Gastroesophageal sphincter (tissue), 4 donors: Measurements from ENCODE around the gene ANXA5. TPM values are rescaled to one million over a fixed set of nuclear protein-coding genes. Genes with fewer than 3 reads are reported as not detected.

Source experiments
- ATAC-seq: fragments of 150-250 bp; one replicate; pipeline ENCODE4 v1.9.1; 2016; ENCODE audit warnings: mild to moderate bottlenecking, moderate library complexity
- H3K27ac ChIP-seq, 4 donors: fragments of 200-600 bp; sonication (generic) in 3 of 4; 1 replicate in 3 of 4; 2 replicates in 1 of 4; pipeline ENCODE4 v1.5.1; 2016 to 2019
- H3K27me3 ChIP-seq: fragments of 200-600 bp; sonication (generic); one replicate; pipeline ENCODE4 v1.5.1; 2019
- H3K36me3 ChIP-seq, 2 donors: fragments of 200-600 bp; sonication (generic); one replicate each; pipeline ENCODE4 v1.5.1; 2019; ENCODE audit warnings: control low read depth in 1 of 2
- H3K4me1 ChIP-seq, 3 donors: fragments of 200-600 bp; sonication (generic); 1 replicate in 2 of 3; 2 replicates in 1 of 3; pipeline ENCODE4 v1.5.1; 2016 to 2019; ENCODE audit warnings: control low read depth in 2 of 3
- H3K4me3 ChIP-seq, 2 donors: fragments of 200-600 bp; sonication (generic); one replicate each; pipeline ENCODE4 v1.5.1; 2019; ENCODE audit warnings: mild to moderate bottlenecking in 1 of 2, moderate library complexity in 1 of 2
- H3K9me3 ChIP-seq, 3 donors: fragments of 200-600 bp; sonication (generic); one replicate each; pipeline ENCODE4 v1.5.1; 2017 to 2019; ENCODE audit warnings: control low read depth in 2 of 3
- CTCF ChIP-seq, 4 experiments: fragments of 200-600 bp in 2 of 4; fragments of 450-650 bp in 2 of 4; sonication (generic) in 1 of 4; IDR thresholded peaks; one replicate each; pipeline ENCODE4 v1.5.1; 2017 to 2019; ENCODE audit warnings: antibody characterized with exemption in 4 of 4, mild to moderate bottlenecking in 2 of 4, moderate library complexity in 2 of 4
- EP300 ChIP-seq: sonication (generic); formaldehyde crosslinking; IDR thresholded peaks from one replicate; pipeline ENCODE4 v1.6.1; 2017; ENCODE audit warnings: antibody characterized with exemption, mild to moderate bottlenecking
- POLR2A ChIP-seq, 2 donors: fragments of 450-650 bp; IDR thresholded peaks; one replicate each; pipeline ENCODE4 v1.6.1; 2017; ENCODE audit warnings: antibody characterized with exemption in 2 of 2, mild to moderate bottlenecking in 2 of 2, moderate library complexity in 1 of 2
- POLR2AphosphoS5 ChIP-seq: sonication (generic); formaldehyde crosslinking; IDR thresholded peaks from one replicate; pipeline ENCODE4 v1.6.1; 2017; ENCODE audit warnings: antibody characterized with exemption
- WGBS, 2 donors: methylation state at CpG; one replicate each; pipeline ENCODE4 v1.1.5; 2018; ENCODE audit warnings: low coverage in 1 of 2; 5-methylcytosine and 5-hydroxymethylcytosine counted together
- total RNA-seq, 4 donors: library from RNA; depleted of rRNA; stranded (reverse); fragments of >200 nt; gene quantifications; one replicate each; pipeline ENCODE4 v1.1.0, GENCODE V29; 2016

ANXA5 gene
- total RNA-seq, 4 donors from 2014 or later, result 235 to 412 (median 359) TPM

- no peak for ATAC-seq
- Histone ChIP-seq H3K36me3 (no peaks in the 10 kb centered on the region), H3K27ac (no peak overlapping the region), H3K9me3 (peaks cover 0 to under 1% (median 0%) of the 10 kb centered on the region in 3 donors), H3K4me1 (peaks cover 0 to 9% (median 0%) of the 10 kb centered on the region in 3 donors), H3K27me3 (no peaks in the 10 kb centered on the region), H3K4me3 (no peak overlapping the region)
- TF ChIP-seq POLR2A (IDR thresholded peaks at IDR 0.05), result no peak
Observed at GRCh38 chr4:121707344-121707743, 10.6 kb upstream of the ANXA5 start.

- 67 to 76% methylated on average over 3 to 4 of the region's 4 CpGs for whole genome bisulfite sequencing, 2 donors
- Histone ChIP-seq H3K4me1 (peaks cover 0 to 5% (median 0%) of the 10 kb centered on the region in 3 donors), H3K9me3 (peaks cover 0 to 4% (median 0%) of the 10 kb centered on the region in 3 donors), H3K36me3 (no peaks in the 10 kb centered on the region), H3K4me3 (no peak overlapping the region), H3K27me3 (no peaks in the 10 kb centered on the region), H3K27ac (no peak overlapping the region)
- ATAC-seq, result no peak
- TF ChIP-seq POLR2AphosphoS5 (no peak), POLR2A (IDR thresholded peaks at IDR 0.05) (no peak), EP300 (no peak), CTCF (IDR thresholded peaks at IDR 0.05) (no peak)
Observed at GRCh38 chr4:121706595-121707021, 9.8 kb upstream of the ANXA5 start.

- TF ChIP-seq POLR2AphosphoS5 (no peak), EP300 (no peak), CTCF (IDR thresholded peaks at IDR 0.05) (no peak), POLR2A (IDR thresholded peaks at IDR 0.05) (no peak)
- Histone ChIP-seq H3K27ac (no peak overlapping the region), H3K4me1 (no peaks in the 10 kb centered on the region), H3K9me3 (peaks cover 0 to 4% (median 0%) of the 10 kb centered on the region in 3 donors), H3K36me3 (no peaks in the 10 kb centered on the region), H3K4me3 (no peak overlapping the region), H3K27me3 (no peaks in the 10 kb centered on the region)
- no peak for ATAC-seq
- WGBS, 2 donors, result 86 to 90% methylated on average over 1 to 5 of the region's 6 CpGs
Observed at GRCh38 chr4:121705521-121705920, 8.7 kb upstream of the ANXA5 start.

GRCh38 chr4:121702136-121702535 is 5.4 kb upstream of the ANXA5 start:
- H3K27me3 ChIP-seq, result no peaks in the 10 kb centered on the region
- no peak overlapping the region for H3K27ac ChIP-seq
- peaks cover 0 to 8% (median 0%) of the 10 kb centered on the region in 3 donors for H3K4me1 ChIP-seq
- WGBS, 2 donors, result 93 to 100% methylated on average over 1 to 4 of the region's 4 CpGs
- H3K4me3 ChIP-seq, result no peak overlapping the region
- no peak for ATAC-seq
- peaks cover 0 to 4% (median 0%) of the 10 kb centered on the region in 3 donors for H3K9me3 ChIP-seq
- H3K36me3 ChIP-seq, result no peaks in the 10 kb centered on the region
- TF ChIP-seq EP300, result no peak
- TF ChIP-seq CTCF (IDR thresholded peaks at IDR 0.05), result no peak
- no peak for TF ChIP-seq POLR2A (IDR thresholded peaks at IDR 0.05)
- no peak for TF ChIP-seq POLR2AphosphoS5

- Histone ChIP-seq H3K27me3 (no peaks in the 10 kb centered on the region), H3K4me1 (peaks cover 0 to 8% (median 0%) of the 10 kb centered on the region in 3 donors), H3K36me3 (no peaks in the 10 kb centered on the region), H3K9me3 (peaks cover 0 to 4% (median 0%) of the 10 kb centered on the region in 3 donors), H3K4me3 (no peak overlapping the region), H3K27ac (no peak overlapping the region)
- TF ChIP-seq EP300 (no peak), CTCF (IDR thresholded peaks at IDR 0.05) (no peak), POLR2A (IDR thresholded peaks at IDR 0.05) (no peak), POLR2AphosphoS5 (no peak)
- ATAC-seq, result no peak
- 93 to 96% methylated on average over 2 to 3 of the region's 3 CpGs for WGBS, 2 donors
Observed at GRCh38 chr4:121701263-121701662, 4.5 kb upstream of the ANXA5 start.
